HL-60 (cell line): ENCODE data around the gene UBAC2.

ENCODE experiments used
- DNase-seq, 2 experiments: peaks; one replicate each; pipeline ENCODE4 v3.0.0-alpha.2; 2010 to 2020; ENCODE audit warnings: low read depth in 1 of 2, low spot score in 1 of 2
- H3K27ac ChIP-seq: fragments of 250-450 bp; sonication (Bioruptor Pico); replicated peaks from 2 replicates; pipeline ENCODE4 v1.5.1; 2020; ENCODE audit warnings: mild to moderate bottlenecking, moderate library complexity
- H3K27me3 ChIP-seq: fragments of 250-450 bp; sonication (Bioruptor Pico); 2 replicates; pipeline ENCODE4 v1.5.1; 2021; ENCODE audit warnings: mild to moderate bottlenecking, moderate library complexity; ENCODE audit not compliant: insufficient read depth, poor library complexity, severe bottlenecking
- H3K4me3 ChIP-seq: replicated peaks from 2 replicates; pipeline ENCODE4 v1.5.1; 2011; ENCODE audit warnings: mild to moderate bottlenecking, control low read depth, low read length; ENCODE audit not compliant: insufficient read depth
- GABPA ChIP-seq: IDR thresholded peaks from 2 replicates; pipeline ENCODE4 v1.6.1; 2012; ENCODE audit warnings: low read depth
- POLR2AphosphoS5 ChIP-seq: IDR thresholded peaks from 2 replicates; pipeline ENCODE4 v1.6.1; 2012; ENCODE audit warnings: low read depth
- SPI1 ChIP-seq: IDR thresholded peaks from 2 replicates; pipeline ENCODE4 v1.6.1; 2012; ENCODE audit warnings: low read depth, mild to moderate bottlenecking, borderline replicate concordance
- TF ChIP-seq, protein P1 (sequence below): IDR thresholded peaks from one replicate; pipeline ENCODE4 v1.5.1; 2011; ENCODE audit warnings: low read length, control low read depth, inconsistent platforms; ENCODE audit not compliant: insufficient read depth
- TF ChIP-seq, protein P2 (sequence below): IDR thresholded peaks from 2 replicates; pipeline ENCODE4 v1.6.1; 2012; ENCODE audit warnings: low read depth; ENCODE audit not compliant: insufficient replicate concordance

Gene UBAC2

DNA sequence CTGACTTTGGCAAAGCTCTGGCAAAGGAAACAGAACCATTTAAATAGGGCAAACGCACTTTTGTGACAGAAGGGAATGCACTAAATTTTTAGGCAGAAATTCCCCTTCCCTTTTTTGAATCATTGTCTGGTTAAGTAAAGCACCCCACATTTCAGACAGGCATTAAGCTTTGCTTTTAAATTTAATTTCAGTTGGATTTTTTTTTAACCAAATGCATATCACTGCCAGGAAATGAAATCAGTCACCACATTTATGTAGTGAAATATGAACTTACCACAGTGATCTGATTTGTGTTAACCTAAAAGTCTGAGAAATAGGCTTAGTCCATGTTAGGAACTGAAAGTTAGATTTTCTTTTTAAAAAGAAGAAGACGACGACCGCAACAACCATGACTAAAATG lies 95.7 kb downstream of the UBAC2 start:
- no peak for DNase-seq
- Histone ChIP-seq H3K4me3 (no peak overlapping the region), H3K27ac (no peak overlapping the region; the same call in 1 of the 2 replicates), H3K27me3 (no peaks in the 10 kb centered on the region)
- TF ChIP-seq GABPA (no peak), SPI1 (no peak), POLR2AphosphoS5 (no peak)
- TF ChIP-seq, protein P1, sequence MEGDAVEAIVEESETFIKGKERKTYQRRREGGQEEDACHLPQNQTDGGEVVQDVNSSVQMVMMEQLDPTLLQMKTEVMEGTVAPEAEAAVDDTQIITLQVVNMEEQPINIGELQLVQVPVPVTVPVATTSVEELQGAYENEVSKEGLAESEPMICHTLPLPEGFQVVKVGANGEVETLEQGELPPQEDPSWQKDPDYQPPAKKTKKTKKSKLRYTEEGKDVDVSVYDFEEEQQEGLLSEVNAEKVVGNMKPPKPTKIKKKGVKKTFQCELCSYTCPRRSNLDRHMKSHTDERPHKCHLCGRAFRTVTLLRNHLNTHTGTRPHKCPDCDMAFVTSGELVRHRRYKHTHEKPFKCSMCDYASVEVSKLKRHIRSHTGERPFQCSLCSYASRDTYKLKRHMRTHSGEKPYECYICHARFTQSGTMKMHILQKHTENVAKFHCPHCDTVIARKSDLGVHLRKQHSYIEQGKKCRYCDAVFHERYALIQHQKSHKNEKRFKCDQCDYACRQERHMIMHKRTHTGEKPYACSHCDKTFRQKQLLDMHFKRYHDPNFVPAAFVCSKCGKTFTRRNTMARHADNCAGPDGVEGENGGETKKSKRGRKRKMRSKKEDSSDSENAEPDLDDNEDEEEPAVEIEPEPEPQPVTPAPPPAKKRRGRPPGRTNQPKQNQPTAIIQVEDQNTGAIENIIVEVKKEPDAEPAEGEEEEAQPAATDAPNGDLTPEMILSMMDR = no peak
- TF ChIP-seq, protein P2, sequence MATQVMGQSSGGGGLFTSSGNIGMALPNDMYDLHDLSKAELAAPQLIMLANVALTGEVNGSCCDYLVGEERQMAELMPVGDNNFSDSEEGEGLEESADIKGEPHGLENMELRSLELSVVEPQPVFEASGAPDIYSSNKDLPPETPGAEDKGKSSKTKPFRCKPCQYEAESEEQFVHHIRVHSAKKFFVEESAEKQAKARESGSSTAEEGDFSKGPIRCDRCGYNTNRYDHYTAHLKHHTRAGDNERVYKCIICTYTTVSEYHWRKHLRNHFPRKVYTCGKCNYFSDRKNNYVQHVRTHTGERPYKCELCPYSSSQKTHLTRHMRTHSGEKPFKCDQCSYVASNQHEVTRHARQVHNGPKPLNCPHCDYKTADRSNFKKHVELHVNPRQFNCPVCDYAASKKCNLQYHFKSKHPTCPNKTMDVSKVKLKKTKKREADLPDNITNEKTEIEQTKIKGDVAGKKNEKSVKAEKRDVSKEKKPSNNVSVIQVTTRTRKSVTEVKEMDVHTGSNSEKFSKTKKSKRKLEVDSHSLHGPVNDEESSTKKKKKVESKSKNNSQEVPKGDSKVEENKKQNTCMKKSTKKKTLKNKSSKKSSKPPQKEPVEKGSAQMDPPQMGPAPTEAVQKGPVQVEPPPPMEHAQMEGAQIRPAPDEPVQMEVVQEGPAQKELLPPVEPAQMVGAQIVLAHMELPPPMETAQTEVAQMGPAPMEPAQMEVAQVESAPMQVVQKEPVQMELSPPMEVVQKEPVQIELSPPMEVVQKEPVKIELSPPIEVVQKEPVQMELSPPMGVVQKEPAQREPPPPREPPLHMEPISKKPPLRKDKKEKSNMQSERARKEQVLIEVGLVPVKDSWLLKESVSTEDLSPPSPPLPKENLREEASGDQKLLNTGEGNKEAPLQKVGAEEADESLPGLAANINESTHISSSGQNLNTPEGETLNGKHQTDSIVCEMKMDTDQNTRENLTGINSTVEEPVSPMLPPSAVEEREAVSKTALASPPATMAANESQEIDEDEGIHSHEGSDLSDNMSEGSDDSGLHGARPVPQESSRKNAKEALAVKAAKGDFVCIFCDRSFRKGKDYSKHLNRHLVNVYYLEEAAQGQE = no peak

GRCh38 chr13:99297331-99297730 lies 96.7 kb downstream of the UBAC2 start:
- H3K4me3 ChIP-seq = no peak overlapping the region
- H3K27ac ChIP-seq = no peak overlapping the region
- H3K27me3 ChIP-seq = no peaks in the 10 kb centered on the region
- no peak for DNase-seq
- TF ChIP-seq, protein P1 = no peak
- TF ChIP-seq, protein P2 = no peak
- TF ChIP-seq SPI1 (no peak), POLR2AphosphoS5 (no peak)

GRCh38 chr13:99298056-99298455 lies 97.4 kb downstream of the UBAC2 start:
- no peak for TF ChIP-seq GABPA
- TF ChIP-seq, protein P2 = no peak
- TF ChIP-seq, protein P1 = no peak
- Histone ChIP-seq H3K27me3 (no peaks in the 10 kb centered on the region), H3K27ac (no peak overlapping the region), H3K4me3 (no peak overlapping the region)
- DNase-seq = no peak
